HepG2 (cell line): ENCODE data around the gene TRAPPC1. TPM values are rescaled to one million over a fixed set of nuclear protein-coding genes. Genes with fewer than 3 reads are reported as not detected.

Experiments used
- ATAC-seq: fragments of 200-7000 bp; cut with Tn5 transposase; 3 replicates; pipeline ENCODE4 v1.9.1; 2020; ENCODE audit warnings: mild to moderate bottlenecking, moderate library complexity
- BruUV-seq: library from RNA; stranded (reverse); fragments of 400-500 nt; replicated peaks from 2 replicates; lab custom pipeline; 2021; lab: Mats Ljungman, UMichigan
- CTCF ChIA-PET: fragments of 300-600 bp; formaldehyde crosslinking; extraction: SDS; loops from one replicate; lab custom pipeline; 2021; ENCODE audit warnings: low total read pairs, inconsistent platforms, low intra/inter-chr PET ratio; lab: Yijun Ruan, JAX
- POLR2A ChIA-PET: fragments of 350-600 bp; sonication (Branson Sonifier 250); formaldehyde crosslinking; loops from one replicate; lab custom pipeline; 2020; ENCODE audit warnings: antibody characterized with exemption, inconsistent platforms; lab: Yijun Ruan, JAX
- DNase-seq: peaks from one replicate; pipeline ENCODE4 v3.0.0-alpha.2; 2015; ENCODE audit warnings: low spot score
- FAIRE-seq: peaks from 3 replicates; lab custom pipeline; 2011; peaks lifted over from hg19 to GRCh38; lab: Jason Lieb, UNC
- H2AFZ ChIP-seq: one replicate; pipeline ENCODE4 v1.6.1; 2011; ENCODE audit warnings: low read length, inconsistent platforms
- H3K27ac ChIP-seq: fragments of 300-600 bp; 3 replicates; pipeline ENCODE4 v1.8.0; 2011; ENCODE audit warnings: mixed run types, mild to moderate bottlenecking, mixed read lengths, low read length, inconsistent platforms; ENCODE audit not compliant: insufficient read depth; ENCODE audit errors: extremely low read length
- H3K27me3 ChIP-seq, 2 experiments: fragments of 200-600 bp in 1 of 2; 2 replicates in 1 of 2; 3 replicates in 1 of 2; pipeline versions ENCODE4 v1.6.0 to v1.8.0; 2011; ENCODE audit warnings: low read length in 2 of 2, mild to moderate bottlenecking in 2 of 2, moderate library complexity in 2 of 2, inconsistent platforms in 1 of 2; ENCODE audit not compliant: insufficient read depth in 2 of 2, control insufficient read depth in 1 of 2
- H3K36me3 ChIP-seq, 2 experiments: fragments of 200-600 bp in 1 of 2; replicated peaks in 1 of 2; 2 replicates in 1 of 2; 3 replicates in 1 of 2; pipeline versions ENCODE4 v1.5.1 to v1.8.0; 2011; ENCODE audit warnings: low read length in 2 of 2, inconsistent platforms in 1 of 2; ENCODE audit not compliant: insufficient read depth in 2 of 2, control insufficient read depth in 1 of 2
- H3K4me1 ChIP-seq: 2 replicates; pipeline ENCODE4 v1.5.1; 2012; ENCODE audit warnings: low read length, inconsistent platforms; ENCODE audit not compliant: insufficient read depth
- H3K4me2 ChIP-seq: 2 replicates; pipeline ENCODE4 v1.6.0; 2011; ENCODE audit warnings: low read depth, low read length, inconsistent platforms
- H3K4me3 ChIP-seq, 3 experiments: fragments of 200-600 bp in 1 of 3; sonication (generic), shearing (Covaris generic) in 1 of 3; replicated peaks in 1 of 3; 2 replicates each; pipeline ENCODE4 v1.5.1; 2011 to 2016; ENCODE audit warnings: low read length in 3 of 3, inconsistent platforms in 2 of 3, low read depth in 2 of 3, mild to moderate bottlenecking in 2 of 3, control low read depth in 1 of 3, mixed read lengths in 1 of 3; ENCODE audit not compliant: insufficient read depth in 1 of 3
- H3K79me2 ChIP-seq: one replicate; pipeline ENCODE4 v1.6.1; 2011; ENCODE audit warnings: low read length, inconsistent platforms; ENCODE audit not compliant: insufficient read depth
- H3K9ac ChIP-seq: 2 replicates; pipeline ENCODE4 v1.6.0; 2011; ENCODE audit warnings: mild to moderate bottlenecking, low read depth, low read length, inconsistent platforms; ENCODE audit not compliant: insufficient read depth
- H3K9me3 ChIP-seq: 2 replicates; pipeline ENCODE4 v1.5.1; 2012; ENCODE audit warnings: mild to moderate bottlenecking, low read length
- H4K20me1 ChIP-seq: 2 replicates; pipeline ENCODE4 v1.6.0; 2011; ENCODE audit warnings: inconsistent platforms, mild to moderate bottlenecking, low read length, moderate library complexity; ENCODE audit not compliant: insufficient read depth
- GMEB1 ChIP-seq: sonication (generic); formaldehyde crosslinking; IDR thresholded peaks from 2 replicates; pipeline ENCODE4 v1.5.1; 2020; ENCODE audit warnings: missing genetic modification reagents, mild to moderate bottlenecking, borderline replicate concordance
- KLF12 ChIP-seq: sonication (generic); formaldehyde crosslinking; IDR thresholded peaks from 2 replicates; pipeline ENCODE4 v1.4.0; 2020; ENCODE audit warnings: missing genetic modification reagents, borderline replicate concordance
- NBN ChIP-seq: fragments of 450-650 bp; conservative IDR thresholded peaks from 2 replicates; pipeline ENCODE4 v1.6.1; 2017
- SALL2 ChIP-seq: sonication (generic); formaldehyde crosslinking; IDR thresholded peaks from 2 replicates; pipeline ENCODE4 v1.8.1; 2023; ENCODE audit warnings: mild to moderate bottlenecking, missing genetic modification reagents, inconsistent platforms
- TFAP4 ChIP-seq: sonication (generic); IDR thresholded peaks from 2 replicates; pipeline ENCODE4 v1.6.1; 2016; ENCODE audit warnings: low read depth, borderline replicate concordance
- ZNF574 ChIP-seq: sonication (generic); formaldehyde crosslinking; IDR thresholded peaks from 2 replicates; pipeline ENCODE4 v1.4.0; 2020; ENCODE audit warnings: missing genetic modification reagents
- ZNF687 ChIP-seq: sonication (generic); formaldehyde crosslinking; IDR thresholded peaks from 2 replicates; pipeline ENCODE4 v1.5.1; 2020; ENCODE audit warnings: mild to moderate bottlenecking, missing genetic modification reagents, moderate library complexity
- ZNF800 ChIP-seq: sonication (generic); formaldehyde crosslinking; IDR thresholded peaks from 2 replicates; pipeline ENCODE4 v1.4.0; 2020; ENCODE audit warnings: missing genetic modification reagents
- WGBS: methylation state at CpG from one replicate; pipeline ENCODE4 v1.1.6; 2017; ENCODE audit warnings: low lambda C conversion rate; 5-methylcytosine and 5-hydroxymethylcytosine counted together
- in situ Hi-C: cut with HindIII; loops from 2 replicates; pipeline ENCODE4 v1.10.0; 2017; ENCODE audit warnings: low pct_unique_long_range_greater_than_20kb; ENCODE audit not compliant: extremely low pct_ligation_motif_present
- intact Hi-C: fragments of 100-400 bp; cut with micrococcal nuclease; formaldehyde crosslinking; loops from one replicate; pipeline ENCODE4 v1.10.0; 2022; ENCODE audit not compliant: unreplicated experiment
- polyA plus RNA-seq, 8 experiments: library from polyadenylated mRNA; depleted of rRNA in 3 of 8; stranded (reverse) in 7 of 8; unstranded in 1 of 8; fragments of >200 nt; fragmentation: Illumina TruSeq in 4 of 8; extraction: Trizol in 4 of 8; gene quantifications; 2 replicates each; pipeline versions ENCODE4 v1.2.1 to v1.2.3, GENCODE V29; 2011 to 2016; ENCODE audit warnings: low read depth in 4 of 8, missing spikeins in 1 of 8, mixed read lengths in 1 of 8; ENCODE audit not compliant: insufficient read depth in 1 of 8
- total RNA-seq, 5 experiments: library from RNA; depleted of rRNA; stranded (reverse); fragments of >200 nt; fragmentation: Illumina TruSeq; extraction: Trizol; gene quantifications; 2 replicates each; pipeline ENCODE4 v1.2.3, GENCODE V29; 2016; ENCODE audit warnings: low read depth in 1 of 5
- TF ChIP-seq, protein P1 (sequence below): sonication (generic); formaldehyde crosslinking; IDR thresholded peaks from 2 replicates; pipeline ENCODE4 v1.8.0; 2022; ENCODE audit warnings: missing genetic modification reagents, mild to moderate bottlenecking, inconsistent platforms, borderline replicate concordance

The TRAPPC1 gene
- total and polyA plus RNA-seq, 2 of the 13 experiments (the other 11 are each of a cell fraction or from before 2014, with no cell fraction given) = 28.1 to 44.9 TPM

DNA sequence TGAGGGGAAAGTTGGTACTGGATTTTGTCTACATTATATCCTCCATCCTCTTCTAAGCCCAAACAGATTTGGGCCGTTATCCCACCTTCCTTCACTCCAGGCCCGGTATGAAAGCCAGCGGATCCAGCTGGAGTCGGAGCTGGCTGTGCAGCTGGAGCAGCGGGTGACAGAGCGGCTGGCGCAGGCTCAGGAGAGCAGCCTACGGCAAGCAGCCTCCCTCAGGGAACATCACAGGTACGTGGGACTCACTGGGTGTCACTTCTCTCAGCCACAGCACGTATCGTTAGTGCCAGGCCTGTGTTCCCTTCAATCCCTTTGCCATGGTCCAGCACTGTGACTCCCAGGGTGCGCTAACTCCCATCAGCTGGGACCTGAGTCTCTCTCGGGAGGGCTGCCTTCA is 11.5 kb upstream of the TRAPPC1 start (continued):
- no peak for TF ChIP-seq ZNF687 (CRISPR knock-in tag)
- TF ChIP-seq GMEB1 = no peak
- TF ChIP-seq, all 625 proteins: peak for 0

GRCh38 chr17:7940743-7941142 is 9.0 kb upstream of the TRAPPC1 start:
- H3K27me3 ChIP-seq = no peaks in the 10 kb centered on the region
- CTCF ChIA-PET = no interaction called here
- no peak overlapping the region for H3K4me2 ChIP-seq
- peaks cover 21 to 61% of the 10 kb centered on the region in 2 experiments for H3K36me3 ChIP-seq
- intact Hi-C loops = no loop called here
- no peaks in the 10 kb centered on the region for H4K20me1 ChIP-seq
- no peak for FAIRE-seq
- BruUV-seq = no TSS peak
- no peak overlapping the region for H3K27ac ChIP-seq
- ATAC-seq = no peak
- no peaks in the 10 kb centered on the region for H3K4me1 ChIP-seq
- no peak overlapping the region for H3K9ac ChIP-seq
- H2AFZ ChIP-seq = no peak overlapping the region
- no peak for DNase-seq
- POLR2A ChIA-PET = interaction anchor here (1.0 kb wide), 1 partner anchor 9 kb away, joined by 4 read pairs; the partner anchor contains the start of genes CNTROB and TRAPPC1
- no peaks in the 10 kb centered on the region for H3K9me3 ChIP-seq
- TF ChIP-seq, protein P1, sequence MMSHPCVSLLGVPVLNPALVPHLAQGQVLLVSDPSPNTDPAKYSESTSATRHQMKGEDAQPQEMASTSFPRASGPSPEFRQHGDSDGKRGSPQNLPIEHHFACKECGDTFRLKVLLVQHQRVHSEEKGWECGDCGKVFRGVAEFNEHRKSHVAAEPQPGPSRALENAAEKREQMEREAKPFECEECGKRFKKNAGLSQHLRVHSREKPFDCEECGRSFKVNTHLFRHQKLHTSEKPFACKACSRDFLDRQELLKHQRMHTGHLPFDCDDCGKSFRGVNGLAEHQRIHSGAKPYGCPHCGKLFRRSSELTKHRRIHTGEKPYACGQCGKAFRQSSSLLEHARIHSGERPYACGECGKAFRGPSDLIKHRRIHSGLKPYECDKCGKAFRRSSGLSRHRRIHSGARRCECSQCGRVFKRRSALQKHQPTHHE (CRISPR knock-in tag) = no peak
- TF ChIP-seq ZNF574 (CRISPR knock-in tag) (no peak), SALL2 (no peak), TFAP4 (no peak), ZNF800 (no peak), KLF12 (CRISPR knock-in tag) (no peak), NBN (no peak)
- 96% methylated on average over 6 of the region's 6 CpGs for WGBS
- no peaks in the 10 kb centered on the region for H3K79me2 ChIP-seq
- in situ Hi-C loops = no loop called here
- no peak overlapping the region for H3K4me3 ChIP-seq
